Aorta (tissue), 5 donors: ENCODE data around the gene PNPLA7. TPM values are rescaled to one million over a fixed set of nuclear protein-coding genes. Genes with fewer than 3 reads are reported as not detected.
"Not testable (repeated sequence)": the region's sequence is repeated elsewhere in the genome, so short reads cannot be mapped to it uniquely, and the experiment has no call there.

Source experiments
- ATAC-seq: fragments of 200-7000 bp; cut with Tn5 transposase; one replicate; pipeline ENCODE4 v1.9.1; 2022; ENCODE audit warnings: moderate library complexity; ENCODE audit not compliant: low FRiP score
- DNase-seq, 2 donors: peaks; one replicate each; pipeline ENCODE4 v3.0.0-alpha.2; 2020
- H3K27ac ChIP-seq, 2 donors: one replicate each; pipeline ENCODE4 v1.5.1; 2013; ENCODE audit warnings: low read length in 2 of 2, mild to moderate bottlenecking in 2 of 2, moderate library complexity in 2 of 2, control low read depth in 1 of 2, inconsistent platforms in 1 of 2, low read depth in 1 of 2
- H3K27me3 ChIP-seq, 2 donors: one replicate each; pipeline ENCODE4 v1.6.1; 2013; ENCODE audit warnings: control low read depth in 1 of 2, low read length in 1 of 2, mild to moderate bottlenecking in 1 of 2, moderate library complexity in 1 of 2; ENCODE audit not compliant: insufficient read depth in 2 of 2, control insufficient read depth in 1 of 2
- H3K36me3 ChIP-seq, 2 donors: one replicate each; pipeline ENCODE4 v1.6.1; 2013; ENCODE audit warnings: control low read depth in 1 of 2, low read length in 1 of 2, mild to moderate bottlenecking in 1 of 2; ENCODE audit not compliant: insufficient read depth in 2 of 2, control insufficient read depth in 1 of 2
- H3K4me1 ChIP-seq, 2 donors: one replicate each; pipeline ENCODE4 v1.6.1; 2013; ENCODE audit warnings: low read length in 2 of 2, control low read depth in 1 of 2, mild to moderate bottlenecking in 1 of 2, moderate library complexity in 1 of 2; ENCODE audit not compliant: insufficient read depth in 2 of 2, control insufficient read depth in 1 of 2
- H3K4me3 ChIP-seq, 2 donors: one replicate each; pipeline ENCODE4 v1.5.1; 2013; ENCODE audit warnings: low read length in 2 of 2, control low read depth in 1 of 2, mild to moderate bottlenecking in 1 of 2
- H3K9me3 ChIP-seq: one replicate; pipeline ENCODE4 v1.6.1; 2013; ENCODE audit warnings: mild to moderate bottlenecking, low read length; ENCODE audit not compliant: control insufficient read depth
- WGBS, 2 donors: extraction: QIAGEN DNeasy Blood & Tissue Kit; methylation state at CpG; one replicate each; pipeline ENCODE4 v1.1.7; 2013; 5-methylcytosine and 5-hydroxymethylcytosine counted together
- intact Hi-C, 2 donors: fragments of 100-400 bp; cut with DNase I; formaldehyde crosslinking; loops; one replicate each; pipeline versions ENCODE4 v1.14.2 to v1.15.0; 2022
- polyA plus RNA-seq, 2 donors: library from polyadenylated mRNA; stranded (reverse); fragments of 200-250 nt; gene quantifications; one replicate each; pipeline ENCODE4 v1.2.3, GENCODE V29; 2013
- total RNA-seq, 2 donors: library from RNA; stranded (reverse); fragmentation: NEBNext Ultra II Directional; extraction: Animal tissue kit (Norgen Biotek cat#: 25700); gene quantifications; one replicate each; pipeline ENCODE4 v1.2.1, GENCODE V29; 2021
- donor health status: healthy with polysubstance abuse.
- donor health status: Bipolar disorder and iron deficiency.
- donor health status: DM: no; HTN: no; CAD: no.
- donor health status: DM: no; HTN: no; CAD: no.
- donor health status: DM: yes; HTN: yes; CAD: no.

Gene PNPLA7
- total and polyA plus RNA-seq, 4 donors, result 2.1 to 36.6 (median 9.0) TPM

- H3K4me3 ChIP-seq, result no peak overlapping the region
These were observed 133.5 kb downstream of the PNPLA7 start for GRCh38 chr9:137416563-137417151.

GRCh38 chr9:137416006-137416562 is 134.1 kb downstream of the PNPLA7 start:
- no peak for ATAC-seq
- intact Hi-C loops, result no loop called here

More at GRCh38 chr9:137416563-137417151, 133.5 kb downstream of the PNPLA7 start:
- Histone ChIP-seq H3K27ac (no peak overlapping the region), H3K36me3 (no peaks in the 10 kb centered on the region), H3K27me3 (no peaks in the 10 kb centered on the region), H3K4me1 (no peaks in the 10 kb centered on the region), H3K9me3 (no peaks in the 10 kb centered on the region)
- intact Hi-C loops, result no loop called here
- ATAC-seq (no peak), DNase-seq (peak in 1 of 2 donors; percentile 72)
- 94 to 95% methylated on average over 36 to 45 of the region's 45 CpGs for WGBS, 2 donors

GRCh38 chr9:137415451-137415850 is 134.8 kb downstream of the PNPLA7 start:
- H3K27ac ChIP-seq, result no peak overlapping the region
- intact Hi-C loops, result no loop called here
- no peak overlapping the region for H3K4me3 ChIP-seq
- no peaks in the 10 kb centered on the region for H3K27me3 ChIP-seq
- H3K36me3 ChIP-seq, result no peaks in the 10 kb centered on the region
- 93 to 96% methylated on average over 5 of the region's 5 CpGs for WGBS, 2 donors
- ATAC-seq (no peak), DNase-seq (no peak)
- H3K4me1 ChIP-seq, result peaks cover 0 to 4% of the 10 kb centered on the region in 2 donors
- H3K9me3 ChIP-seq, result no peaks in the 10 kb centered on the region

More at GRCh38 chr9:137416006-137416562, 134.1 kb downstream of the PNPLA7 start:
- Histone ChIP-seq H3K27me3 (no peaks in the 10 kb centered on the region), H3K9me3 (no peaks in the 10 kb centered on the region), H3K4me3 (no peak overlapping the region), H3K36me3 (no peaks in the 10 kb centered on the region), H3K4me1 (peaks cover 0 to 2% of the 10 kb centered on the region in 2 donors), H3K27ac (no peak overlapping the region)
- 93 to 96% methylated on average over 23 of the region's 23 CpGs for WGBS, 2 donors
- DNase-seq, result no peak

- Histone ChIP-seq H3K9me3 (no peaks in the 10 kb centered on the region), H3K27ac (peak overlapping the region in 1 of 2 donors; percentile 31), H3K4me3 (no peak overlapping the region), H3K27me3 (no peaks in the 10 kb centered on the region), H3K4me1 (peaks cover 0 to 4% of the 10 kb centered on the region in 2 donors), H3K36me3 (no peaks in the 10 kb centered on the region)
- WGBS, 2 donors, result 85 to 87% methylated on average over 10 of the region's 10 CpGs
- DNase-seq, result no peak
- ATAC-seq, result no peak
- intact Hi-C loops, result no loop called here
These were observed 137.8 kb downstream of the PNPLA7 start for GRCh38 chr9:137412431-137412830.

- no peaks in the 10 kb centered on the region for H3K9me3 ChIP-seq
- no peak overlapping the region for H3K4me3 ChIP-seq
- ATAC-seq (peak; percentile 63), DNase-seq (peak; percentile 90 to 93)
- intact Hi-C loops, result no loop called here
- H3K27ac ChIP-seq, result no peak overlapping the region
- H3K27me3 ChIP-seq, result no peaks in the 10 kb centered on the region
- 26 to 62% methylated on average over 11 to 30 of the region's 30 CpGs for WGBS, 2 donors
- peaks cover 0 to 4% of the 10 kb centered on the region in 2 donors for H3K4me1 ChIP-seq
- H3K36me3 ChIP-seq, result no peaks in the 10 kb centered on the region
These were observed 138.4 kb downstream of the PNPLA7 start for GRCh38 chr9:137411645-137412380.

- H3K9me3 ChIP-seq, result no peaks in the 10 kb centered on the region
- H3K36me3 ChIP-seq, result no peaks in the 10 kb centered on the region
- intact Hi-C loops, result no loop called here
- DNase-seq (no peak), ATAC-seq (no peak)
- no peak overlapping the region for H3K27ac ChIP-seq
- H3K4me3 ChIP-seq, result no peak overlapping the region
- WGBS, 2 donors, result 45 to 50% methylated on average over 14 to 17 of the region's 17 CpGs
- H3K4me1 ChIP-seq, result peaks cover 0 to 4% of the 10 kb centered on the region in 2 donors
- no peaks in the 10 kb centered on the region for H3K27me3 ChIP-seq
These were observed 138.9 kb downstream of the PNPLA7 start for GRCh38 chr9:137411260-137411644.

GRCh38 chr9:137410891-137411249 is 139.3 kb downstream of the PNPLA7 start:
- ATAC-seq (no peak), DNase-seq (no peak)
- no peaks in the 10 kb centered on the region for H3K27me3 ChIP-seq
- H3K4me3 ChIP-seq, result no peak overlapping the region
- H3K27ac ChIP-seq, result no peak overlapping the region
- intact Hi-C loops, result no loop called here
- WGBS, 2 donors, result 86 to 89% methylated on average over 14 to 15 of the region's 15 CpGs
- peaks cover 0 to 4% of the 10 kb centered on the region in 2 donors for H3K4me1 ChIP-seq
- no peaks in the 10 kb centered on the region for H3K9me3 ChIP-seq
- H3K36me3 ChIP-seq, result no peaks in the 10 kb centered on the region

- H3K9me3 ChIP-seq, ATAC-seq, DNase-seq, H3K27me3 ChIP-seq, H3K27ac ChIP-seq, H3K4me1 ChIP-seq, H3K36me3 ChIP-seq, intact Hi-C loops, H3K4me3 ChIP-seq: not testable (repeated sequence)
- 80 to 87% methylated on average over 18 of the region's 18 CpGs for WGBS, 2 donors
These were observed 139.8 kb downstream of the PNPLA7 start for GRCh38 chr9:137410236-137410890.
